GM18508 (cell line): ENCODE measurements around the gene CHADL.
"Not testable (repeated sequence)": the region's sequence is repeated elsewhere in the genome, so short reads cannot be mapped to it uniquely, and the experiment has no call there.

Experiments used
- ATAC-seq: cut with Tn5 transposase; IDR thresholded peaks from one replicate; pipeline ENCODE4 v1.9.1; 2021; ENCODE audit warnings: moderate number of reproducible peaks; ENCODE audit not compliant: insufficient read depth, unreplicated experiment

Gene CHADL

GRCh38 chr22:41259756-41260155 is 19.0 kb upstream of the CHADL start:
- not testable (repeated sequence) for ATAC-seq

DNA sequence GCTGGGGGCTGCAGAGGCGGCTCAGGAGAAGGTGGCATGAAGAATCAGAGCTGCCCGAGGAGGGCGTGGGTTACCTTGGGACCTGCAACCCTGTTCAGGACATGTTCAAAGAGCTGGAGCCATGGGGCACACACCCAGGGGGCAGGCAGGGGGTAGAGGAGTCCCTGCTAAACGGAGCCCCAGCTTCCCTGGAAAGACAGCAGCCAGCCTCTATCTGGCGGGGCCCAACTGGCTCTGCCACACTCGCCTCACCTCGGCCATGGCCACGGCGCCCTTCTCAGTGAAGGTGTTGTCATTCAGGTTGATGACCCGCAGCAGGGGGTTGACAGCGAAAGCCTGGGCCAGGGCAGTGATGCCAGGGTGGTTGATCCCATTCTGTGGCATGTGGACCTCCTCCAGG is 17.0 kb upstream of the CHADL start:
- ATAC-seq = no peak

DNA sequence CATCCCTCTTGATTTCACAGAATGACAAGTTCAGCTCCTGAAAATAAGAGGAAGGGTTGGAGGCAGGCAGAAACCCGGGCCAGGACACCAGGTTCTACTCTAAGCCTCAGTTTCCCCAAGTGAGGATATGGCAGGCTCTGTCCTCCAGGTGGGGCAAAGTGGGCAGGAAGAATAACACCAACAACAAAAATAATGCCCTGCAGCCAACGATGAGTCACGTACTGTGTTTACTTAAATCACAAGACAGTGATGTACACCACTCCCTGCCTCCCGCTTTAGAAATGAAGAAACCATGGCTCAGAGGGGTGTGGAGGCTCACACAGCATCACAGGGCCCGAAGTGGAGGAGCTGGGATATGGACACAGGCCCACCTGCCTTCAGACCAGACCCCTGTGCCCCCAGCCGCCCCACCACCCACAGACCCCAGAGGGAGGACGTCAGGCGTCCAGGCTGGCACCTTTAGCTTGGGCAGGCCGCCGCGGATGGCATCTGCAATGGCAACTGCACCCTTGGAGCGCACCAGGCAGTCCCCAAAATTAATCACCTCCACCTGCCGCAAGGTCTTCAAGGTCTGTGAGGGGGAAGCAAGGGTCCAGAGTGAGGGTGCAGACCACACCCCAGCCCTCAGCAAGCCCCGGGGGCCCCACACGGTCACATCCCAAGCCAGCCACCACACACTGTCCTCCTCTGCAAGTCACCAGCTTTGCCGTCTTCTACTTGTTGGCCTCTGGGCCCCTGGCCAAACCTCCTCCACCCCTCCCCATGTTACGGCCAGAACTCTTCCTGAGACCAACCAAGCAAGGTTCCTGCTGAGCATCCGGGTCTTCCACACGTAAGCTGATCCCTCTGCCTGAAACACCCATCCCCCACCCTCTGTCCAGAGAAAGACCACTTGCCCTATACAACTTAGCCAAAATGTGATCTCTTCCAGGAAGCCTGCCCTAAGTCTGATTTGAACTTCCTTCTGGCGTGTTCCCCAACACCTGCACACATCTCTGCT is 15.8 kb upstream of the CHADL start:
- ATAC-seq = no peak

GRCh38 chr22:41254230-41254629 is 13.5 kb upstream of the CHADL start:
- no peak for ATAC-seq

GRCh38 chr22:41252365-41252764 is 11.6 kb upstream of the CHADL start:
- ATAC-seq = no peak

DNA sequence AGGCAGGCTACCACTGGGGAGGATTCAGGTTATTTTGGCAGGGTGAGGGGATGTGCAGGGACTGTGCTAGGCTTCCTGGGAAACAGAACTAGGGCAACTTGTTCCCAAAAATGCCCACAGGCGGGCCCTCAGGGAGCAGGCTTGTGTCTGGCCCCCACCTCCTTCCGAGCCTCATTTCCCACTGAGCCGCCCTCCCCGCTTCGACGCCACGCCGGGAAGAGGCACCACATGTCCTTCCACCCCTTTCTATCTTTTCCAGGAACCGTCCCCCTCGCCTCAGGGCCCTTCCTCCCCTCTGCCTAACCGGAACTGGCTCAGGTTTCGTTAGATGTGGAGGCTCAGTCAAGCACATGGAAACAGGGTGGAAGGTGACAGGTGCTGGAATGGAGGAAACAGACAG is 9.4 kb upstream of the CHADL start:
- ATAC-seq = no peak

GRCh38 chr22:41249442-41249841 is 8.7 kb upstream of the CHADL start:
- ATAC-seq = no peak

DNA sequence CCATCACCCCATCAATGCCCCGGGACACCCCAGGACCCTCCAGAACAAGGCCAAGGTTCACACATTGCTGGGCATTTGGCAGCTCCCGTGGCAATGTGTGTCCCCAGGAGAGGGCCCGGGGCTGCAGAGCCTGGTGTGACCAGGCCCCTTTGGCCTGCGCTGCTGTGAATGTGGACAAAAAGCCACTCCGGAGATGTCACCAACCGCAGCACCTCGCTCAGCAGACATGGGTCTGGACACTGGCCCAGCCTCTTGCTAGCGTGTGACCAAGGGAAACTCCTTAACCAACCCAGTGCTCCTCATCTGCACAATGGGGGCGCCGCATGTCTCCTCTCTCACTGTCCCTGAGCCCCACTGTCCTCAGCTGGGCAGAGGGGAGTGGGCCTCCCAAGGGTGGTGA is 8.0 kb upstream of the CHADL start:
- ATAC-seq = no peak

GRCh38 chr22:41248314-41248713 is 7.6 kb upstream of the CHADL start:
- ATAC-seq = no peak

DNA sequence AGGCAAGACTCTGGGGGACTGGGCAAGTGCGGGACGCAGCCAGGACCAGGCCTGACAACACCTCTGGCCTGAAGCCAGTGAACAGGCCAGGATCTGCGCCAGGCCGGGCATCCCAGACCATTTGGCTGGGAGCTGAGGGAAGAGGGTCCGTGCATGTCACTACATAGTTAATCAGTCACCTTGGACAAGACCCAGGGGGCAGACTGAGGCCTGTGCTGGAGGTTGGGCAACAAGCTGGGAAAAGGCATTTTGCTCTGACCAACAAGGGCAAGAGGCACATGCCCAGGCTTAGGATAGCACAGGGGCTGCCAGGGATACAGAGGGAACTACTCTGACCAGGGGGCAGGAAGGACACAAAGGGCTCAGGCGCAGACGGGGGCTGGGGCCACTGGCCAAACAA is 7.0 kb upstream of the CHADL start:
- no peak for ATAC-seq

- ATAC-seq = no peak
Measured at GRCh38 chr22:41245917-41246499, 5.3 kb upstream of the CHADL start.

DNA sequence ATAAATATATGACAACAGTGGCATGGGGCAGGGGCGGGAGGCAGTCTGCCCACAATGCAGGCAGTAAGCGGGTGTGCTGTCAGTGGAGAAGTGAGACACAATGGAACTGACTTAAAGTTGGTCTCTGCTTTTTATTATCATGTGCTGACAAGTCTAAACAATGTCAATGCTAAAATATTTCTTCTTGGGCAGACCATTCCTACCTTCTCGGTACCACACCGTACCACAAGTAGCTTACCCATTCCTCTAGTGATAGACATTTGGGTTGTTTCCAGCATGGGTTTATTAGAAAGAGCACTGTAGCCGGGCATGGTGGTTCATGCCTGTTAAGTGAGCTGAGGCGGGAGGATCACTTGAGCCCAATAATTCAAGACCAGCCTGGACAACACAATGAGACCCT is 2.6 kb upstream of the CHADL start:
- ATAC-seq = no peak

DNA sequence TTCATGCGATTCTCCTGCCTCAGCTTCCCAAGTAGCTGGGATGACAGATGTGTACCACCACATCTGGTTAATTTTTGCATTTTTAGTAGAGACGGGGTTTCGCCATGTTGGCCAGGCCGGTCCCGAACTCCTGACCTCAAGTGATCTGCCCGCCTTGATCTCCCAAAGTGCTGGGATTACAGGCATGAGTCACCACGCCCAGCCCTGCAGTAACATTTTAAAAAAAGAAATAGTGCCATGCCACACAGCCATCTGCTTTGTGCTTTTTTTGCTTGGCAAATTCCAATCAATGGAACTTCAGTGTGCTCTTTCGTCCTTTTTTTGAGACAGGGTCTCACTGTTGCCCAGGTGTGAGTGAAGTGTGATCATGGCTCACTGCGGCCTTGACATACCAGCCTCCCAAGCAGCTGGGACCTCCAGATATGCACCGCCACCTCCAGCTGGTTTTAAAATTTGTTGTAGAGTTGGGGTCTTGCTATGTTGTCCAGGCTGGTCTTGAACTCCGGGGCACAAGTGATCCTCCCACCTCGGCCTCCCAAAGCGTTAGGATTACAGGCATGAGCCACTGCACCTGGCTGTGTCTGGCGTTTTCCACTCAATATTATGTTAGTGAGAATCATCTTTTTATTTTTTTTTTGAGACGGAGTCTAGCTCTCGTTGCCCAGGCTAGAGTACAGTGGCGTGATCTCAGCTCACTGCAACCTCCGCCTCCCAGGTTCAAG is 1.8 kb upstream of the CHADL start:
- no peak for ATAC-seq

DNA sequence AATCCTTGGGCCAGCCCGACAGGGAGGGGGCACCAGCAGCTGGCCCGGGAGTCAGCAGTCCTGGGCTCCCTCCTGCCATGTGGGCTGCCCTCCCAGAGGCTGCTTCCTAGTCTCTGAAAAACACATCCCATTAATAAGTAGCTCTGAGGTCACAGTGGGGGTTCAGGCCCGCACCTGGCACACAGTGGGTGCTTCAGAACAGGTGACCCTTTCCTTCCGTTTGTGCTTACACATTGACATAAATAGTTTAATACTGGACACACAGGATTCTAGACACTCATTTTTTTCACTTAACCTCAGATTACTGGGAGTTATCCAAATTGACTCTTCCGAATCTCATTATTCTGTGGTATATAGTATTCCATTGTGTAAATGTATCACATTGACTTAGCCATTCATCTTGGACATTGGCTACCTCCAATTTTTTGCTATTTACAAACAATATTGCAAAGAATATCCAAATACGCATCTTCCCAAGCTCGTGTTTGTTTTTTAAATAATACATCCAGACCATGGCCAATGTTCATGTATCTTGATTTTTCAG is 474 bp upstream of the CHADL start:
- no peak for ATAC-seq

GRCh38 chr22:41239443-41240128 is 1.1 kb downstream of the CHADL start:
- ATAC-seq = no peak

GRCh38 chr22:41238570-41239442 is 1.9 kb downstream of the CHADL start:
- no peak for ATAC-seq

DNA sequence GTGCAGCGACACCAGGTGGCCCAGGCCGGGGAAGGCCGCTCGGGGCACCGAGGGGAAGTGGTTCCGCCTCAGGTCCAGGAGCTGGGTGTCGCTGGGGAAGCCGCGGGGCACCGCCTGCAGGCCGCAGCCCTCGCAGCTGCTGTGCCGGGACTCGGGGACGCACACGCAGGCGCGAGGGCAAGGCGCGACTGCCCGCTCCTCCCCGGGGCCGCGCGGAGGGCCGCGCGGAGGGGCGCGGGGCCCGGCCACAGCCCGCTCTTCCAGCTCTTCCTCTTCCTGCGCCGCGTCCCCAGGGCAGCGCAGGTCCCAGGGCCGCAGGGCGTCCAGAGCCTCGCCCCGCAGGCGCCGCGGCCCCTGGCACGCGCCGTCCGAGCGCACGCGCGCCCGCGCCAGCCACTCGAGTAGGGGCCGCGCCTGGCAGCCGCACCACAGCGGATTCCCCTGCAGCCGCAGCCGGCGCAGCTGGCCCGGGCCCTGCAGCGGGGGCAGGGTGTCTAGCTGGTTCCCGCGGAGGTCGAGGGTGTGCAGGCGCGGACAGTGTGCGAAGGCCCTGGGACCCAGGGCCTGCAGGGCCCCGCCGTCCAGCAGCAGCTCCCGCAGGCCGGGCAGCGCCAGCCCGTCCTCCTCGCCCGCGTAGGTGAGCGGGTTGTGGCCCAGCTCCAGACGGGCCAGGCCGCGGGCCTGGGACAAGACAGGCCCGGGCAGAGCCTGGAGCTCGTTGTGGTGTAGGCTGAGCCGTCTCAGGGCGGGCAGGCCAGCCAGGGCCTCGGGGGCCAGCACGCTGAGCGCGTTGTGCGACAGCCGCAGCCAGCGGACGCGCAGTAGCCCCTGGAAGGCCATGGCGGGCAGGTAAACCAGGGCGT is 2.8 kb downstream of the CHADL start:
- no peak for ATAC-seq

GRCh38 chr22:41237036-41237706 is 3.6 kb downstream of the CHADL start:
- ATAC-seq = no peak
